HG02973 (cell line): ENCODE data around the gene ANKRD33B.
"Not testable (repeated sequence)": the region's sequence is repeated elsewhere in the genome, so short reads cannot be mapped to it uniquely, and the experiment has no call there.

Experiments used
- ATAC-seq: cut with Tn5 transposase; IDR thresholded peaks from one replicate; pipeline ENCODE4 v1.9.1; 2021; ENCODE audit warnings: moderate library complexity; ENCODE audit not compliant: unreplicated experiment

Gene ANKRD33B

GRCh38 chr5:10633271-10634049 lies 69.6 kb downstream of the ANKRD33B start:
- no peak for ATAC-seq

- ATAC-seq, result no peak
Measured at GRCh38 chr5:10634050-10634449, 70.2 kb downstream of the ANKRD33B start.

DNA sequence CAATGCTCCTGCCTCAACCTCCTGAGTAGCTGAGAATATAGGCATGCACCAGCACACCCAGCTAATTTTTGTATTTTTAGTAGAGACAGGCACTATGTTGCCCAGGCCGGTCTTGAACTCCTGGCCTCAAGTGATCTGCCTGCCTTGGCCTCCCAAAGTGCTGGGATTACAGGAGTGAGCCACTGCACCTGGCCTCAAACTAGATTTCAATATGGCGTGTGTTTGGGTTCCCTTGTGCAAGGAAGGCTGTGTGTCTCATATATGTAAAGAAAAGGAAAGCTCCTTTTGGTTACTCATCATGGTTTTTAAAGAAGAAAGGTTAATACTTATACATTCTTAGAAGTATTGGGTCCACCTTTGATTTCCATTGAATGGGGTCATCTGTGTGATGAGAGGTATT lies 70.7 kb downstream of the ANKRD33B start:
- no peak for ATAC-seq

DNA sequence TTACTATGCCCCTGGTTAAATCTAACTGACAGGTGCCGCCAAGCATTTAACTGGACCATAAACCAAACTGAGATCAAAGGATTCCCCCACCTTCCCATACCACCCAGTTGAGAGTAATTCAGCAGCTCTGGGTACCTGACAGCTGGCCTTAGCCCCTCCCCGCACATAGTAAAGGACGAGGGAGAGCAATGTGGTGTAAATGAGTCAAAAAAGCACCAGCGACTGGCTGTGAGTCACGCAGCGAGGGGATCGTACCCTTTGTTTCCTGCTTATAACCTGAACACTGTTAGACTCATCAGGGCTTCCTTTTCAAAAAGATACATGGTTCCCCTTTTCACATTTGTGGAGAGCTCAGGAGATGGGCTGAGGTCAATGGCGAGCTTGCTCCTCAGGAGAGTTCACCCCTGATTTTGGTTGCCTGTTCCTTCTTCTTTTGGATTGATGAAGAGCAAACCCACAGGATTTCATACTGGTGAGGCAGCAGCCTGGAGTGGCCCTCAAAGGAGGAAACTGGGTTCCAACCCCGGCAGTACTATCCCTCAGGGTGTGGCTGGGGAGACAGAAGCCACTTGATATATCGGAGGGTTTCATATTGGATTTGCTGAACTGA lies 71.5 kb downstream of the ANKRD33B start:
- ATAC-seq, result peak; percentile 69

- no peak for ATAC-seq
Measured at GRCh38 chr5:10635867-10636350, 72.0 kb downstream of the ANKRD33B start.

GRCh38 chr5:10636363-10637142 lies 72.7 kb downstream of the ANKRD33B start:
- ATAC-seq, result no peak

DNA sequence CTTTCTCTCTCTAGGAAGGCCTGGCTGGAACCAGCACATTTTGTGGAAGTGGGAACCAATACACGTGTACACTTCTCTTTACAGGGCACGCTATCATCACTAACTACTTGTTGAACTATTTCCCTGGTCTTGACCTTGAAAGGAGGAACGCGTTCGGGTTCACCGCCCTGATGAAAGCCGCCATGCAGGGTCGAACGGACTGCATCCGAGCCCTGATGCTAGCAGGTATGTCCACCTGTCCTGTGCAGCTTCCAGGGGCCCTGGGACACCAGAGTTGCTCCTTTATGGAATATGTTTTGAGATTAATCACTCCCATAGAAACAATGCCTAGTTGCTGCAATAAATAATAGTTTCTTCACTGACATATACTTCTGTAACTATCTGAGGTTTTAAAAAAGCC lies 74.1 kb downstream of the ANKRD33B start:
- ATAC-seq, result no peak

- not testable (repeated sequence) for ATAC-seq
Measured at GRCh38 chr5:10638723-10639122, 74.9 kb downstream of the ANKRD33B start.

- no peak for ATAC-seq
Measured at GRCh38 chr5:10639846-10640368, 76.0 kb downstream of the ANKRD33B start.

DNA sequence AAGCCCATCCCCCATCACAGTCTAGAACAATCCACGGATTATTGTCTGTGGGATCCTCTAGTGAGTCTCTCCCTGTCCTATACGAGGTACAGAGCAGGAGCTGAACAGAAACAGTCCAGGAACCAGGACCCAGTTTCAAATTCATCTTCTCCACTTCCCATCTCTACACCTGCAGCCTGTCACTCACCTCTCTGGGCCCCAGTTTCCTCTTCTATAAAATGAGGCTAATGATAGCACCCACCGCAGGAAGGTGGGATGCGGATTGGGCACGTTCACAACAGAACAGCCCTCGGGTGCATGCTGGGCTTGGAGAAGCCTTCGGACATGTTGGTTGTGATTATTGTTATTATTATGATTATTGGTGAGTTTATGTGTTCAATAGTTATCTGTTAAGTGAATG lies 78.5 kb downstream of the ANKRD33B start:
- no peak for ATAC-seq

DNA sequence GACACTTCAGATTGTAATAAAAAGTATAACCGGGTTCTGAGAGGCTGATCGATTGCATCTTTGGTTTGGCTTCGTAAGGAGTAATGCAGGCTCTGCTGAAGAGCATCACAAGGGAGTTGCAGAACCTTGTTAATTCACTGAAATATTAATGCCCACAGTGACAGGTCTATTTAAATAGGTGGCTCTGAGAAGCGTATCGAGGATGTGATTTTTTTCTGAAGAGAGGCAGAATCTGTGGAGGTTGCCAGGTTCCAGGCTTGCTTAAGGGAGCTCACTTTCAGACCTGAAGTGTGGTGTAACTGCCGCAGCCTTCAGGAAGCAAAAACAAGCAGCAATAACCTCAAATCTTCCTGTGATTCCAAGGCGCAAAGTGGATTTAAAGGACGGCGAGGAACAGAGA lies 80.3 kb downstream of the ANKRD33B start:
- no peak for ATAC-seq

DNA sequence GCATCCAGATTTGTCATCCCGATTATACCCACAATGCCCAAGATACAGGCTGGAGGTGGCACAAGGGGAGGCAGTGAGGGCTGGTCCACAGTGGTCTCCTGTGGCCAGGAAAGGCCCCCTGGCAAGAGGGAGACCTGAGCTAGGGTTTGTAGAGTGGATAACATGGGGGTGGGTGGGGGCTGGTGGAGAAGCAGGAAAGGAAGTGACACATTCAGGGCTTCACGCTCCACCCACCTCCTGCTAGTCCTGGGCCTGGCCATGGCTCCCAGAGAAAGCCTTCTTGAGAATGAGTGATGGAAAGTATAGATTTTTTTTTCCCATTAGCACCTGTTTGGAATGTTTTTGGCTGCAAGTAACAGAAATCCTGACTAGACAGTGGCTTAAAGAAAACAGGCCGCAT lies 81.3 kb downstream of the ANKRD33B start:
- no peak for ATAC-seq

GRCh38 chr5:10645671-10646070 lies 81.8 kb downstream of the ANKRD33B start:
- ATAC-seq, result no peak

DNA sequence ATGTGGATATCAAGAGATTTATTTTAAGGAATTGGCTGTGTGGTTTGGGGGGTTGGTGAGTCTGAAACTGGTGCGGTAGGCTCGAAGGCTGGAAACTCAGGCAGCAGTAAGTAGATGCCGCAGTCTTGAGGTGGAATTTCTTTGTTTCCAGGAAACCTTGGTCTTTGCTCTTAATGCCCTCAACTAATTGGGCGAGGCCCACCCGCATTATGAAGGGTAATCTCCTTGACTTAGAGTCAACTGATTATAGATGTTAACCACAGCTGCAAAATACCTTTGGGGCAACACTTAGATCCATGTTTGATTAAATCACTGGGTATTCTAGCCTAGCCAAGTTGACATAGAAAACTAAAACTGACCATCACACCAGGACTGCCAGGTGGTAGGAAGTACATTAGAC lies 83.8 kb downstream of the ANKRD33B start:
- no peak for ATAC-seq

GRCh38 chr5:10648806-10649665 lies 85.2 kb downstream of the ANKRD33B start:
- no peak for ATAC-seq

GRCh38 chr5:10649666-10650380 lies 86.0 kb downstream of the ANKRD33B start:
- no peak for ATAC-seq

DNA sequence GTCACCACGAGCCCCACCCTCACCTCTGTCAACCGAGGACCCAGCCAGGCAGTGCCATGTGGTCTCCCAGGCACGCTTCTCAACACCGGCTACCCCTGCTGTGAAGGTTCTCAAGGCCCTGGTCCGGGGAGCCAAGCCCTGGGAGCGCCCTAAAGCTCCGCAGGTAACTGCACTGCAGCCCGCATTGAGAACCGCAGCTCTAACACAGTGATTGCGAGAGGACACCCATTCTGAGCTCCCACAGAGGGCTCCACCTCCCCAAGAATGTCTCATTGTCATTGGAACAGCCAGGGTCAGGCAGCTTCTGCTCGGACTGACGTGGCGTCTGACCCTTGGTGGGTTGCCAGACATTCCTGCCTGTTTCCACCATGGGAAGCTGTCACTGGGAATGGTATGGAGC lies 88.3 kb downstream of the ANKRD33B start:
- ATAC-seq, result no peak

GRCh38 chr5:10652606-10653005 lies 88.7 kb downstream of the ANKRD33B start:
- ATAC-seq, result no peak

DNA sequence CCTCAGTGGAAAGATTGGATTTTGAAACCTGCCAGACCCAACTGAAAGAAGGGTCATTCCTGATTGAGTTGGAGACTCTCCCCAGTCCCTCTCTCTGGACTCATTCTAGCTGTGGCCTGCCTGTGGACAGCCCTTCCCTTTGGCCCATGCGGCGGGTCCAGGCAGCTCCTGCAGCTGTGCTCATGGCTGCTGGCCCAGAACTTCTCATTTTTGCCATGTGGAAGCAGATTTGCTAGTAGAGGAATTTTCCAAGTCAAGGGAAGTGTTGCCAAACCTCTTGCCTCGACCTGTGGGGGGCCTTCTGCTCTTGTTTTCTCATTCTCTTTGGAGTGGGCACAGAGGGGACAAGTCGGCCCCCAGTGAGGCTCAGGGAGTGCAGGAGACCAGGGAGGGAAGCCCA lies 89.2 kb downstream of the ANKRD33B start:
- ATAC-seq, result no peak
